ENCODE measurements around the gene NLRP14.

NLRP14 gene

GRCh38 chr11:7057641-7058040, 37.4 kb downstream of the NLRP14 start:
- H4K20me1 ChIP-seq (ENCODE audit: insufficient read depth, low read length, poor library complexity, severe bottlenecking): no peaks in the 10 kb centered on the region
- no peaks in the 10 kb centered on the region for H3K79me2 ChIP-seq (ENCODE audit: insufficient read depth, low read length)
- no peaks in the 10 kb centered on the region for H3K9me3 ChIP-seq (ENCODE audit: insufficient read depth, low read depth, low read length)
- no peak overlapping the region for H2AFZ ChIP-seq (ENCODE audit: low read length)
- H3K9ac ChIP-seq (ENCODE audit: low read depth, low read length, poor library complexity, severe bottlenecking): no peak overlapping the region
- no peaks in the 10 kb centered on the region; the same call in 1 of the 2 replicates for H3K9me2 ChIP-seq (replicated peaks; ENCODE audit: low read depth, low read length)
- H3K36me3 ChIP-seq (ENCODE audit: insufficient read depth, low read length): no peaks in the 10 kb centered on the region
- no peaks in the 10 kb centered on the region for H3K4me1 ChIP-seq (ENCODE audit: insufficient read depth, low read length, poor library complexity, severe bottlenecking)
- H3K4me2 ChIP-seq (ENCODE audit: low read depth, low read length, poor library complexity, severe bottlenecking): no peak overlapping the region
- H3K4me3 ChIP-seq (ENCODE audit: low read length, poor library complexity, severe bottlenecking): no peak overlapping the region
- H3F3A ChIP-seq (ENCODE audit: low read depth): no peaks in the 10 kb centered on the region
- TF ChIP-seq, protein P1, sequence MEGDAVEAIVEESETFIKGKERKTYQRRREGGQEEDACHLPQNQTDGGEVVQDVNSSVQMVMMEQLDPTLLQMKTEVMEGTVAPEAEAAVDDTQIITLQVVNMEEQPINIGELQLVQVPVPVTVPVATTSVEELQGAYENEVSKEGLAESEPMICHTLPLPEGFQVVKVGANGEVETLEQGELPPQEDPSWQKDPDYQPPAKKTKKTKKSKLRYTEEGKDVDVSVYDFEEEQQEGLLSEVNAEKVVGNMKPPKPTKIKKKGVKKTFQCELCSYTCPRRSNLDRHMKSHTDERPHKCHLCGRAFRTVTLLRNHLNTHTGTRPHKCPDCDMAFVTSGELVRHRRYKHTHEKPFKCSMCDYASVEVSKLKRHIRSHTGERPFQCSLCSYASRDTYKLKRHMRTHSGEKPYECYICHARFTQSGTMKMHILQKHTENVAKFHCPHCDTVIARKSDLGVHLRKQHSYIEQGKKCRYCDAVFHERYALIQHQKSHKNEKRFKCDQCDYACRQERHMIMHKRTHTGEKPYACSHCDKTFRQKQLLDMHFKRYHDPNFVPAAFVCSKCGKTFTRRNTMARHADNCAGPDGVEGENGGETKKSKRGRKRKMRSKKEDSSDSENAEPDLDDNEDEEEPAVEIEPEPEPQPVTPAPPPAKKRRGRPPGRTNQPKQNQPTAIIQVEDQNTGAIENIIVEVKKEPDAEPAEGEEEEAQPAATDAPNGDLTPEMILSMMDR (conservative IDR thresholded peaks at IDR 0.05; ENCODE audit: low read length): no peak
- TF ChIP-seq EZH2phosphoT487 (IDR thresholded peaks at IDR 0.05; ENCODE audit: borderline replicate concordance): no peak
- H3K27me3 ChIP-seq (ENCODE audit: insufficient read depth, low read length, poor library complexity, severe bottlenecking): no peaks in the 10 kb centered on the region

- H2AFZ ChIP-seq (ENCODE audit: low read length): no peak overlapping the region
- H3K79me2 ChIP-seq (ENCODE audit: insufficient read depth, low read length): no peaks in the 10 kb centered on the region
- no peaks in the 10 kb centered on the region for H3K27me3 ChIP-seq (ENCODE audit: insufficient read depth, low read length, poor library complexity, severe bottlenecking)
- no peaks in the 10 kb centered on the region for H3F3A ChIP-seq (ENCODE audit: low read depth)
- no peak overlapping the region for H3K9ac ChIP-seq (ENCODE audit: low read depth, low read length, poor library complexity, severe bottlenecking)
- H3K4me1 ChIP-seq (ENCODE audit: insufficient read depth, low read length, poor library complexity, severe bottlenecking): no peaks in the 10 kb centered on the region
- H3K4me3 ChIP-seq (ENCODE audit: low read length, poor library complexity, severe bottlenecking): no peak overlapping the region
- no peak overlapping the region for H3K4me2 ChIP-seq (ENCODE audit: low read depth, low read length, poor library complexity, severe bottlenecking)
- H4K20me1 ChIP-seq (ENCODE audit: insufficient read depth, low read length, poor library complexity, severe bottlenecking): no peaks in the 10 kb centered on the region
- TF ChIP-seq, protein P1 (conservative IDR thresholded peaks at IDR 0.05; ENCODE audit: low read length): no peak
- no peak for TF ChIP-seq EZH2phosphoT487 (IDR thresholded peaks at IDR 0.05; ENCODE audit: borderline replicate concordance)
- H3K9me3 ChIP-seq (ENCODE audit: insufficient read depth, low read depth, low read length): no peaks in the 10 kb centered on the region
- H3K9me2 ChIP-seq (replicated peaks; ENCODE audit: low read depth, low read length): no peaks in the 10 kb centered on the region; the same call in 1 of the 2 replicates
- no peaks in the 10 kb centered on the region for H3K36me3 ChIP-seq (ENCODE audit: insufficient read depth, low read length)
Measured at GRCh38 chr11:7060868-7061267, 40.6 kb downstream of the NLRP14 start.

DNA sequence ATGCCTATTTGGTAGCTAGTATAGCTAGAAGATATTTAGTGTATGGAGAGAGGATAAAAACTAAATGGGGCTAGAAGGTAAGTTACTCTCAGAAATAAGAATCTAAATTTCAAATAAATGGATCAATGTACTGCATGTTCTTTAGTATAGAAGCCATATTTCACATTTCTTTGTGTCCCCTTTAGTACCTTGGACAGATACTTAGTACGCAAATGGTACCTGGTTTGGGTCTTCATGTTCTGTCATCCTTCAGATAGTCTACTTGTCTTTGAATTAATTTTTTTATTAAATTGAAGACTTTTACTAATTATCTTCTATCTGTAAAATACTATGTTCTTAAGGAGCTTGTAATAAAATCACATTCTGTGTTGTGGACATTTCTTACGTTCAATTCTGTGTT, 42.3 kb downstream of the NLRP14 start:
- no peak overlapping the region for H2AFZ ChIP-seq (ENCODE audit: low read length)
- no peaks in the 10 kb centered on the region for H3K36me3 ChIP-seq (ENCODE audit: insufficient read depth, low read length)
- TF ChIP-seq, protein P1 (conservative IDR thresholded peaks at IDR 0.05; ENCODE audit: low read length): no peak
- no peaks in the 10 kb centered on the region; the same call in 1 of the 2 replicates for H3K9me2 ChIP-seq (replicated peaks; ENCODE audit: low read depth, low read length)
- no peak overlapping the region for H3K4me2 ChIP-seq (ENCODE audit: low read depth, low read length, poor library complexity, severe bottlenecking)
- H3F3A ChIP-seq (ENCODE audit: low read depth): no peaks in the 10 kb centered on the region
- H3K79me2 ChIP-seq (ENCODE audit: insufficient read depth, low read length): no peaks in the 10 kb centered on the region
- no peaks in the 10 kb centered on the region for H3K27me3 ChIP-seq (ENCODE audit: insufficient read depth, low read length, poor library complexity, severe bottlenecking)
- no peaks in the 10 kb centered on the region for H3K9me3 ChIP-seq (ENCODE audit: insufficient read depth, low read depth, low read length)
- no peaks in the 10 kb centered on the region for H4K20me1 ChIP-seq (ENCODE audit: insufficient read depth, low read length, poor library complexity, severe bottlenecking)
- H3K9ac ChIP-seq (ENCODE audit: low read depth, low read length, poor library complexity, severe bottlenecking): no peak overlapping the region
- no peaks in the 10 kb centered on the region for H3K4me1 ChIP-seq (ENCODE audit: insufficient read depth, low read length, poor library complexity, severe bottlenecking)
- H3K4me3 ChIP-seq (ENCODE audit: low read length, poor library complexity, severe bottlenecking): no peak overlapping the region

Data from Loucy (cell line).